DMS 273 (cell line): ENCODE measurements around the gene DOCK8.

Experiments
- DNase-seq: peaks from one replicate; lab custom pipeline; 2025; ENCODE audit not compliant: unreplicated experiment; lab: John Stamatoyannopoulos, UW

DOCK8 gene

DNA sequence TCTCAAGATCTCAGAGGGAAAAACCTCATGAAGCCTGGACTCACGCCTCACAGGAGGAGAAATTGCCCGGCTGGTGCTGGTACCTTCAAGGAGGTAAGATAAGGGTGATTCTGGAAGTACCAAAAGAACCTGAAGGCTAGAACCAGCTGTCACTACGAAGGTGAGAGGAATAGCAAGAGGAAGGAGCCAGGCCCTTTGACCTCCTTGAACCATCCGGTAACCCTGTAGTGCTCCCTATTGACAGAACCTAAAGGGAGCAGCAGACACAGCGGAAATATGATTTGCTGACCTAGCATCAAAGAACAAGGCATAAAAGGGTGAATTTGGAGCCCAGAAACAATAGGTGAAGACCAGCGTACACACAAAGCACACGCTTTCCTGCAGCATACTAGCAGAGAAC, 92.2 kb downstream of the DOCK8 start:
- peak; percentile 17 for DNase-seq

DNA sequence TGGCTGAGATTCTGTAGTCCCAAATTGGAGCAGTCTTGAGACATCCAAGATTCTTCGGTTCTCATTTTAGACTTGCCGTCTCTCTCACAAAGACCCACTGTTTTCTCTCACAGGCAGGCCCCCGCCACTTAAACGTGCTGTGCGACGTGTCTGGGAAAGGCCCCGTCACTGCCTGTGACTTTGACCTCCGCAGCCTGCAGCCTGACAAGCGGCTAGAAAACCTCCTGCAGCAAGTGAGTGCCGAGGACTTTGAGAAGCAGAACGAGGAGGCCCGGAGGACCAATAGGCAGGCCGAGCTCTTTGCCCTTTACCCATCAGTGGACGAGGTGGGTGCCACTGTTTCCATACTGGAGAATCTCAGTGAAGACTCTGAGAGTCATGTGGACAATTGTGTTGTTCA, 97.2 kb downstream of the DOCK8 start:
- no peak for DNase-seq

DNA sequence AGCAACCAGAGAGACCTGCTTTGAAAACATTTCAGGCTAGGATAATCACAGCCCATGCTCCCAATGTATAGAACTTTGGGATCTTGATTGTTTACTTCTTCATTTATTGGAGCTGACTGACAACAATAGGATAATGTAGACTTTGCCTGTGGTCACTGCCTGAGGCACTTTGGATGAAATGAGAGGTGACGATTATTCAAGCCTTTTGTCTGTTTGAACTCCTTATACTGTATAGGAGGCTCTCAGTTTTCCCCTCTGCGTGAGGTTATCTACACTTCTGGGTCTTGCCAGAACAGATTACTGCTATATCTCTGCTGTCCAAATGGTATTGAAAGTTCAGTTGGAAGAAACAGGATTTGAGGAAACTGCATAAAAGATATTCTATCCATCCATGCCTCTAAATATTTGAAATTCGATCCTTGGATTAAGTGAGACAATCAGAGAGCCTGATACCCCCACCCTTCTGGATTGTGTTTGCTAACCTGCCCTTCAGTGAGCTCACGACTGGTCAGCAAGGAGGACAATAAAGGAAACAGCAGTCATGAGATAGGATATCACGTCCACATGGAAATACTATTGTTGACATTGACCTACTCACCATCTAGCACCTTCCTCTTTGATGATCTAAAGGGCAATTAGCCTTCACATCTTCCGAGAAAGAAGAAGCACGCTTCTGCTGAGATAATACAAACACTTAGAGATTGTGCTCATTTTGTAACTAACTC, 98.1 kb downstream of the DOCK8 start:
- no peak for DNase-seq

DNA sequence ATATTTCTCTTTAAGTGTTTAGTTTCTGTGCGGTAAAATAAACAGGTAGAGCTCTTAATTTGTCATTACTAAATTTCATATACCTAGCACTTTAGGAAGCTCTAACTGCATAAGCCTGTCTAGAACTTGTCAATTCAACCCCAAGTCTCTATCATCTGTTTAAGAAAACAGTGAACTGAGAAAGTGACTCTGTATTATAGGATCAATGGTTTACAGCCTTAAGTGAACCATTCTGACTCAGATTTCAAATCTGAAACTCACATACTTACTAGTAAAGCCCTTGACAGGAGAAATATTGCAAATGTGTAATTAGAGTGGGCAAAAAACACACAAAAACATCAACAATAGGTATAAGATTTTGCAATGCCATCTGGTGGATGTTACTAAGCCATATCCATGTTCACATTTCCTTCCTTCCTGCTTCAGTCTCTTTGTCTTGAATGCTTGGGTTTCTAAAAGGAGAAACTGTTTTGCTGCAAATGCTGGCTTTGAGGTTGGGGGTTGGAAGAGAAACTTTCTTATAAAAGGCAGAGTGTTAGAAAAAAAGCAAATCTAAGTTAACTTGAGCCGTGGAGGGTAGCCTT, 101.8 kb downstream of the DOCK8 start:
- no peak for DNase-seq

DNA sequence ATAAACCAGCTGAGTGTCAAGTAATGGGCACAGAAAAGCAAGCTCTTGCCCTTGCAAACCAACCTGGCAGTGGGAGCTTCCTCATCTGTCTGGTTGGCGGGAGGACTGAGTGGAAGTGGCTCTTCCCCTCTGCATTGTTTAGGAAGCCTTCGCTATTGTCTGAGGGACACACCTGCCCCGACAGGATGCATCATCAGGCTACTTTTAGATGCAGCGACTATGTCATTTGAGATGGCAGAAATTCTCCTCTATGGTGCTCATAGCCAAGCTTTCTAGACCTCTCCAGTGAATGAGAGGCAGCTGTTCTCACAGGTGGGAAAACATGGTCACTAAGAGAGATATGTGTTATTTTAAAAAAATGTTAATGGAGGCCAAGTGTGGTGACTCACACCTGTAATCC, 104.0 kb downstream of the DOCK8 start:
- no peak for DNase-seq

DNA sequence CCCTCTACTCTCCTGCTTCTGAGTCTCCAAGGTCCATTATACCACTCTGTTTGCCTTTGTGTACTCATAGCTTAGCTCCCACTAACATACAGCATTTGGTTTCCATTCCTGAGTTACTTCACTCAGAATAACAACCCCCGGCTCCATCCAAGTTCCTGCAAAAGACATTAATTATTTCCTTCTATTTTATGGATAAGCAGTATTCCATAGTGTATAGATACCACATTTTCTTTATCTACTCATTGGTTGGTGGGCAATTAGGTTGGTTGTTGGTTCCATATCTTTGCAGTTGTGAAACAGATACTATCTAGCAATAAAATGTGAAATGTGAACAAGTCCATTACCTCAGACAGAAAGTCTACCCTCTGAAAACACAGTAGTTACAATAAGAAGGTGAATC, 110.3 kb downstream of the DOCK8 start:
- DNase-seq = no peak

DNA sequence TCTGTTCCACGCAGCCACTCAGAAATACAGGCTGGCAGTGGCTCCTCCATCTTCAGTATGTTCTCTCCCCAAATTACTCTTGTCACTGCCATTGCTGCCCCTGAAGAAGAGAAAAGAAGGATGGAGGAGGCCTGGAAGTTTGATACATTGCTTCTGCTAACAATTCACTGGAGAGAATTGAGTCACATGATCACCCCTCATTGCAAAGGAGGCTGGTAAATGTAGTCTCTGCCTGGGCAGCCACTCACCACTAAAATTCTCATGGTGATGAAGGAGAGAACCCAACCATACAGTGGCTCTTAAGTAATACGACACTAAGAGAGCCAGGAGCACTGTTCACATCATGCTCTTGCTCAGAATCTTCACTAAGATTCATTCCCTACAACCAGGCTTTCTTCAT, 112.0 kb downstream of the DOCK8 start:
- DNase-seq = no peak

DNA sequence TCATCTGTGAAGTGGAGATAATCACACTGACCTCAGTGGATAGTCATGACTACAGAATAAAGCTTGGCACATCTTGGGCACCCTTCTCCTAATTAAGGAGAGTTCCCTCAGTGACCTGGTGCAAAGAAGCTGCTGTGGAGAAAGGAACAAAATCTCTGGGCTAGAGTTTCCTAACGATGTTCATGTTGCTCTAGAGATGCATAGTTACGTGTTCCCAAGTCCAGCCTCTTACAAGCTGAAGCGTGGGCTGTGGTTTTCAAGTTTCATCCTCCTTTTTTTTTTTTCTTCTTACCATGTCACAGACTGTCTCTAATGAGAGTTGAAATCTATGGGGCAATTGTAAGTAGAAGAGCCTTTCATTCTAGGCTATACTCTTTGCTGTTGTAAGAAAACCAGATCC, 113.8 kb downstream of the DOCK8 start:
- no peak for DNase-seq

DNA sequence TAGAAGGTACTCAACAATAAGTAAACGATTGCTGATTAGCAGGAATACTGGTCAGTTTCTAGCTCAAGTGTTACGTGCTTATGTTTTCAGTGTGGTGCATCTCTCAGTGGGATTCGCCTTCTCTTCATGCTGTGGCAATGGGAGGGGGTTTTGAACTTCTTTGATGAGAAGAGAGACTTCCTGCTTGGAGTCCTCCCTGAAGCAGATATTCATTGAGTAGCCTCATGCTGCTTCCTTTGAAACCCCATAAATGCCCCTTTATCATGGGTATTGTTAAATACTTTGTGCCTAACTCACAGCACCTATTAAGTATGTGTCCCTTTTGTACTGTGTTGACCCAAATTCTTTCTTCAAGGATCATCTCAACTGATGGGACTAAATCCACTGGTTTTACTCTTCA, 116.5 kb downstream of the DOCK8 start:
- no peak for DNase-seq

DNA sequence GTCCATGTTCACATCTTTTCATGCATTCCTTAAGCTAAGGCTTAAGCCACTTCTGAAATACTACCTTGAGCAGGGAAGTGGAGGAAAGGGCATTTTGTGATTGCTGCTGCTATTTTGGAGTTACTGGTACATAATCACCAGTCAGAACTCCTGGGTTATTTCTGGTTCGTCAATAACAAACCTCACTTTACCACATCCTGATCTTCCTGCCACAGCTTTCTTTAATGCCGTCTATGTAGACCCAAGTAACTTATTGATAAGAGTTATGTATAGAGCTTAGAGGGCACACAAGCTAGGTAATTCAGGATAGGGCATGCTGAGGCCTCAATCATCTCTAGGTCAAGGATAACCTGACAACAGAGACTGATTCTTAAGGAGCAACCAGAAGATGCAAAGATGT, 120.7 kb downstream of the DOCK8 start:
- DNase-seq = no peak

DNA sequence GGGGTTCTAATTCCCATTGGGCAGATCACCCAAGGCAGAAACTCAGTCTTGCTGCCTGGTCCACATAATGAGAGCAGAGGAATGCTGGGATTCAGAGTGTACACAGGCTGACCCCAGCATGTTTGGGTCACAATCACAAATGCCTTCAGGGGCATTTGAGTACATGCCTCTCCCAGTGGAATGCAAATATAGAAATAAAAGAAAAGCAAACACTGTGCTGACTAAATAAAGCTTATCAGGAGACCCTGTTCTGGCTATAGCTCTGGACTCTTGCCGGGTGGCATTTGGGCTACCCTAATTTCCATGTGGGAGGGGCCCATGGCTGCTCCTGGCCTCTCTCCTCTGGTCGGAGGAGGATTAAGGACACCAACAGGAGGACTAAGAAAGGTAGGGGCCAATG, 121.4 kb downstream of the DOCK8 start:
- DNase-seq = no peak

DNA sequence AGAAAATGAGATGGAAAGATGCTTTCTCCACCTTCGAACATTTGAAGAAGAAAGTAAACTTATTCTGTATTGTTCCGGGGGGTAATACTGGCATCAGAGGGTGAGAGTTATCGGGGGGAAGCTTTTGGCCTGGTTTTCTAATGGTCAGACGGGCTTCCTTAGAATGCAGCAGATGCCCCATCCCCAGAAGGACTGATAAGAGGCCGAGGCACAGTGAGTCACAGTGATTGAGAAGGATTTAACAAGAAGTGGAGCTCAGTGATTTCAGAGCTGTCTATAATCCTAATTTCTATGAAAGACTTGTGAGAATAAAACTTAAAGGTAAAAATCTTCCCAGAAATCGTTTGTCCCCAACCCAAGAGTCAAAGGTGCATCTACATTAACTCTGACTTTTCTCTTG, 123.9 kb downstream of the DOCK8 start:
- DNase-seq = no peak

DNA sequence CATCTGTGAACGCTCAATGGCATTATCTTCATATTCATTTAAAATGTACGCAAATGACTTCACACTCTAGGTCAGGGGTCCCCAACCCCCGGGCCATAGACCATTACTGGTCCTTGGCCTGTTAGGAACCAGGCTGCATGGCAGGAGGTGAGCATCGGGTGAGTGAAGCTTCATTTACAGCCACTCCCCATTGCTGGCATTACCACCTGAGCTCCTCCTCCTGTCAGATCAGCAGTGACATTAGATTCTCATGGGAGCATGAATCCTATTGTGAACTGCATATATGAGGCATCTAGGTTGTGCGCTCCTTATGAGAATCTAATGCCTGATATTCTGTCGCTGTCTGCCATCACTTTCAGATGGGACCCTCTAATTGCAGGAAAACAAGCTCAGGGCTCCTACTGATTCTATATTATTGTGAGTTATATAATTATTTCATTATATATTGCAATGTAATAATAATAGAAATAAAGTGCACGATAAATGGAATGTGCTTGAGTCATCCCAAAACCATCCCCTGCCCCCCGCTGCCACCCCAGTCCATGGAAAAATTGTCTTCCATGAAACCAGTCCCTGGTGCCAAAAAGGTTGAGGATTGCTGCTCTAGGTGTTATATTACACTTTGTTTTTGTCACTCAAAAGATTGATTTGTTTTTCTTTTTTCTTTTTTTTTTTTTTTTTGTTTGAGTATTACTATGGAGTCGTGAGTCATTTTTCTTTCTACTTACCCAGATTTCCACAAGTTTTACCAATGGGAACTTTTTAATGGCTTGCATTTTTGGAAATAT, 127.2 kb downstream of the DOCK8 start:
- DNase-seq = no peak

DNA sequence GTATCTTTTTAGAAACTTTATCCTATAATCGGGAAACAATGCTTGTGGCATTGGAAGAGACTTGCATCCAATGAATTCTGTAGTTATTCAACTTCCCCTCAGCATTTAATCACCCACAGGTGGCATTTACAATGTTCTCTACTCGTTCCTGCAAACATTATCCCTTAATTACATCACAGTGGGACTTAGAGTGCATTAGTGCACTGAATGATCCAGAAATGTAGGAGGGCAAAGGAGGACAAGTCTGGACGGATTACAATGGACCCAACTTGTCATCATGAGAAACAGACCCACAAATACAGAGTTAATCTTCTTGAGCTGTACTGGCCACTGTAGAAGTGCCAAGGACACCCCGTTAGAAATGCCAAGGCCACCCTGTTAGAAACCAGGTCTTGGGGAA, 129.1 kb downstream of the DOCK8 start:
- no peak for DNase-seq

DNA sequence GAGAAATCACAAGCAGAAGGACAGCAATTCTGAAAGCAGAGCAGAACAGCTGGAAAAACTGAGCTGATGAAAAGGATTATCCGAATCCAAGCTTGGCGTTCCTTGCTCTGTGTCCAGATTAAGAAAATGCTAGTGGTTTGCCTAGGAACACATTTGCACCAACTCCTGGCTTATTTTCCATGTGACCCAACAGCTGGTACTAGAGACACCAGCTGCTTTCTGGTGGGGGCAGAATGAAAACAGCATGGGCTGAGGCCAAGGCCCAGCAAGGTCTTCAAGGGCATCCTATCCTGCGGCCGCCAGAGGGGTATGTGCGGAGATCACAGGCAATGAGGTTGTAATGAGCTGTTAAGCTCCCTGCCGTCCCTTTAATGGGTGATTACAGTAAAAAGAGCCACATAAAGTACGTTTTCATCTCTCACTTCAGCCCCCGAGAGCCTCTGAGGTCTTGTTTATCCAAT, 131.5 kb downstream of the DOCK8 start:
- DNase-seq = peak; percentile 39

DNA sequence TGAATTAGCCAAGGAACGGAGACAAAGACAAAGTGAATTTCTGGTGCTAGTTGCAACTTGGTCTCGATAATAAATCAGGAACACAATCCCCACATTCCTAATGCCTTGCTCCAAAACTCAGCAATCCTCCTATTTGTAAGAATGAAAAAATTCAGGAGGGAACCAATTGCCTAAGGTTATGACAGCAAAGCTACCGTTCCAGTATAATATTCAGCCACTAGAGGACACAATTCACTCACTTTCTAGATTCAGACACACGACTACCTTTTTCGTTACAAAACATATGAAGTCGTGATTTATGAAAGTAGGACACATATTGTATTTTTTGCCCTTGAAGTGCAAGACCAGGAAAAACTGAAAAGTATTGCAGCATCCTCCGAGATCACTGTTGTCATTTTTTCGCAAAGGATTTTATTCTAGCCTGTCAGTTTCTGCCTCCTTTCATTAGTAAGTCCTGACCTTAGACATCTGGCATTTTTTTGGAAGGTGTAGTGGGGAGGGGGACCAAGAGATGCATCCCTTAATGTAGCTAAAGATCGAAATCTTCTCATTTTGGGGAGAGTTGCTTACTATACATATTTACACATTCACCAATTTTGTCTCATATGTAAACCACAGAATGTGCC, 133.1 kb downstream of the DOCK8 start:
- DNase-seq = peak; percentile 63

DNA sequence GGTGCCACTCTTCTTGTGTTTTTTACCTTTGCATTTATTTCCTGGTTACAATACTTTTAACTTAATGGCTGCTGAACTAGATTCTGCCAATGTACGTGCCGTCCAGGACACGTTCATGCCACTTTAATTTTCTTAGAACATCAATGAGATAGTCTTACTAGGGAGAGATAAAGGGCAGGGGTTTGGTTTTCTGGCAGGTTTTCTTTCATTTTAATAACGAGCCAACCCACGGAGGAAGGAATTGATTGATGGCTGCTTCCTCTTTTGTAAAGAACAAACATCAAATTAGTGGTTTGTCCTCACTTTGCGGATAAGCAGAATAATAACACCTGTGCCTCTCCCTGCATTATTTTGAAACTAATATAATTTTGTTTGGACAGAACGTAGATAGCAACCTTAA, 135.7 kb downstream of the DOCK8 start:
- no peak for DNase-seq

DNA sequence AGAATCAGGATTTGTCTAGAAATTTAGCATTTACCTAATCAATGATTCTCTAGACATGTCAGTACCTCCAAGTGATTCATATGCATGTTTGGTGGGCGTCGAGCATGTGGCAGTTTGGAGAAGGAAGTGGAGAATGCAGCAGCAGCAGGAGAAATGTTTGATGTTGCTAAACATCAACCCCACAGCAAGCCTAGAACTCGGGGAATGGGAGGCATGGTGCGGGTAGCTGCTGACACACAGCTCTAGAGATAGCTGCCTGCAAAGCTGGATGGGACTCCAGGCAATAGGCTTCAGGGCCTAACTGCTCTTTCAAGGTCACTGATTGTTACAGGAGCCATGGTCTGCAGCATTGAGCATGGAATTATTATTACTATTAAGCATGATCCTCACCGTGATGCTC, 137.3 kb downstream of the DOCK8 start:
- DNase-seq = no peak

DNA sequence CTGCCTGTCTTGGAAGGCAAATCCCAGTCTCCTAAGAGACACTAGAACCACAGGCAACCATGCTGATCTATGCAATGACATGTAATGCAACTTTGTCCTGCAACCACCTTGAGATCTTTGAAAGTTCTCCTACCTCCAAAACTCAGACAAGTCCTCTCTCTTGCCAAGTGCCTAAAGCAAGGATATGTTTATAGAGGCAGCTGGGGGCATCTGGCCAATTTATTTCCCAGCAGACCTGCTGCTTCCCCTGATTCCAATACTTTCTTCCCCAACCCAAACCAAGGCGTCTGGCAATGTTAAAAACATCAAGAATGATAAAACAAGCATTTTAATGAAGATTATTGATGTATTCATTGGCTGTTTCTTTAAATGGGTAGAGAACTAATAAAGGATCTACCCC, 138.4 kb downstream of the DOCK8 start:
- DNase-seq = peak; percentile 10

DNA sequence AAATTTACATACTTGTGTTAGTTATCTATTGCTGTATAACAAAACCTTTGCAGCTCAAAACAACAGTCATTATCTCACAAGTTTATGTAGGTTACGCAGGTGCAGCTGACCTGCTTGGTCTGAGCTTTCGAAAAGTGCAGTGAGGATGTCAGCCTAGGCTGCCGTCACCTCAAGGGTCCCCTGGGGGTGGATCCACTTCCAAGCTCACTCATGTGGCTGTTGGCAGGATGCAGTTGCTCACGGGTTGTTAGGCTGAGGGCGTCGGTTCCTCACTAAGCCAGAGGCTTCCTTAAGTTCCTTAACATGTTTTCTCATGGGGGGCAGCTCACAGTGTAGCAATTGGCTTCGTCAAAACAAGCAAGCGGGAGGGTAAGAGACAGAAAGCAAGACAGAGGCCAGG, 139.8 kb downstream of the DOCK8 start:
- no peak for DNase-seq

DNA sequence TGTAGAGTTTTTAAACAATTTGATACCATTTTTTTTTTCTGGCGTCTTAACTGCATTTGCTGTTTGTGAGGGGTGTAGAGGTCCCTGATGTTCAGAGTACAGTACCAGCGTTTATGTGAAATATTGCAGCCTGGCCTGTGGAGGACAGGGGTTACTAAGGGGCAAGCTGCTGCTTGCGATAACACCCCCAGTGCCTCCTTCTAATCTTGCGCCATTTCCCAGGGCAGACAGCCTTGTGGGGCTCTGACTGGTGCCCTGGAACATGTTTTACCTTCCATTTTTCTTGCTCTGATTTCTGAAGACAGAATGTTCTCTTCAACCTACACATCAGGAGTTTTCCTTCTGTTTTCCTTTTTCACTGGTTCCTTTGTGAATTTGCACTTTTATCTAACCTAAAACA, 142.9 kb downstream of the DOCK8 start:
- DNase-seq = no peak
